Endothelial cell (in vitro differentiated cells): ENCODE measurements around the gene DLL1. TPM values are rescaled to one million over a fixed set of nuclear protein-coding genes. Genes with fewer than 3 reads are reported as not detected.

Experiments used
- DNase-seq: peaks from one replicate; pipeline ENCODE4 v3.0.0; 2021; ENCODE audit warnings: low spot score
- H3K27ac Mint-ChIP-seq: one replicate; pipeline ENCODE4 v1.8.0; 2021; ENCODE audit warnings: mixed read lengths, inconsistent platforms; ENCODE audit not compliant: unreplicated experiment
- H3K27me3 Mint-ChIP-seq: one replicate; pipeline ENCODE4 v1.8.0; 2021; ENCODE audit warnings: mild to moderate bottlenecking, moderate library complexity, mixed read lengths, inconsistent platforms; ENCODE audit not compliant: unreplicated experiment
- H3K36me3 Mint-ChIP-seq: one replicate; pipeline ENCODE4 v1.8.0; 2021; ENCODE audit warnings: mild to moderate bottlenecking, low read depth, mixed read lengths, inconsistent platforms; ENCODE audit not compliant: unreplicated experiment
- H3K4me1 Mint-ChIP-seq: one replicate; pipeline ENCODE4 v1.8.0; 2021; ENCODE audit warnings: mild to moderate bottlenecking, mixed read lengths, inconsistent platforms; ENCODE audit not compliant: unreplicated experiment
- H3K4me3 Mint-ChIP-seq: one replicate; pipeline ENCODE4 v1.8.0; 2021; ENCODE audit warnings: mild to moderate bottlenecking, mixed read lengths, inconsistent platforms; ENCODE audit not compliant: unreplicated experiment
- H3K9me3 Mint-ChIP-seq: one replicate; pipeline ENCODE4 v1.8.0; 2021; ENCODE audit warnings: mixed read lengths, inconsistent platforms; ENCODE audit not compliant: unreplicated experiment
- total RNA-seq: library from RNA; stranded (reverse); fragmentation: NEBNext Ultra II Directional; extraction: Animal tissue kit (Norgen Biotek cat#: 25700); gene quantifications from one replicate; pipeline ENCODE4 v1.2.1, GENCODE V29; 2021; ENCODE audit not compliant: unreplicated experiment
- TF ChIP-seq, protein P1 (sequence below): fragments of 200-600 bp; sonication (generic); IDR thresholded peaks from one replicate; pipeline ENCODE4 v1.5.0; 2021; ENCODE audit warnings: antibody characterized with exemption; ENCODE audit not compliant: unreplicated experiment

The DLL1 gene
- total RNA-seq, 1 donor from 2014 or later: 59.5 TPM

DNA sequence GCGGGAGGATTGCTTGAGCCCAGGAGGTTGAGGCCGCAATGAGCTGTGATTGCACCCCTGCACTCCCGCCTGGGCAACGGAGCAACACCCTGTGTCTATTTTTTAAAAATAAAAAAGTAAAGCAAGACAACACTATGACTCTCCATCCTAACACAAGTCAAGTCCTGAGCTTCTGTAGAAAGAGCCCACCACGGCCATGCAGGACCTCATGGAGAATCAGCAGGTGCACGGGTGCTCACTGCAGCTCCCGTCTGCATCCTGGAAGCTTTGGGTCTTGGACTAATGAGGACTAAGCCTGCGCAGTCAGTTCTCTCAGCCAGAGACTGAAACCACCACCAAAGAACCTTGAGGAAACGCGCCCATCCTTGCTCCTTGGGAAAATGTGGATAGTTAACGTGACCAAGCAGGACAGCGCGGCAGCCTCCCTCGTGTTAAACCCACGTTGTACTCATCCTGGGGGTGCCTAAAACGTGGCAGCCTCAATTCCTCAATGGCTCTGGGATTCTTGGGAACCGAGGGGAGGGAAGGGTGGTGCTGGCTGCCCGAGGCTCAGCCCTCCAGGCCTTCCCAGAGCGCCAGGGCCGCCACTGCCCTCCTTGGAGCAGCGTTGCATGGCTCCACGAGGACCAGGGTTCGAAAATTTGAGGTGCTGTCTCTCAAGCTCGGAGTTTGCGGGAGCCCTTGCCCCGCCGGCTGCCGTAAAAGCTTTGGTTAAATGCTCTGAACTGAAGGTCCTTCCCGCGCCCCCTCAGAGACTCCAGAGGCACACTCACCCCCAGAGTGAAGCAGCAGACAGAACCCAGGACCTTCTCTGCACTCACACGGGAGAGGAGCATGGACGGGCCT lies 29.0 kb downstream of the DLL1 start:
- H3K4me3 Mint-ChIP-seq: no peak overlapping the region
- no peaks in the 10 kb centered on the region for H3K9me3 Mint-ChIP-seq
- DNase-seq: no peak
- H3K4me1 Mint-ChIP-seq: peaks cover 15% of the 10 kb centered on the region
- H3K27ac Mint-ChIP-seq: no peak overlapping the region
- TF ChIP-seq, protein P1, sequence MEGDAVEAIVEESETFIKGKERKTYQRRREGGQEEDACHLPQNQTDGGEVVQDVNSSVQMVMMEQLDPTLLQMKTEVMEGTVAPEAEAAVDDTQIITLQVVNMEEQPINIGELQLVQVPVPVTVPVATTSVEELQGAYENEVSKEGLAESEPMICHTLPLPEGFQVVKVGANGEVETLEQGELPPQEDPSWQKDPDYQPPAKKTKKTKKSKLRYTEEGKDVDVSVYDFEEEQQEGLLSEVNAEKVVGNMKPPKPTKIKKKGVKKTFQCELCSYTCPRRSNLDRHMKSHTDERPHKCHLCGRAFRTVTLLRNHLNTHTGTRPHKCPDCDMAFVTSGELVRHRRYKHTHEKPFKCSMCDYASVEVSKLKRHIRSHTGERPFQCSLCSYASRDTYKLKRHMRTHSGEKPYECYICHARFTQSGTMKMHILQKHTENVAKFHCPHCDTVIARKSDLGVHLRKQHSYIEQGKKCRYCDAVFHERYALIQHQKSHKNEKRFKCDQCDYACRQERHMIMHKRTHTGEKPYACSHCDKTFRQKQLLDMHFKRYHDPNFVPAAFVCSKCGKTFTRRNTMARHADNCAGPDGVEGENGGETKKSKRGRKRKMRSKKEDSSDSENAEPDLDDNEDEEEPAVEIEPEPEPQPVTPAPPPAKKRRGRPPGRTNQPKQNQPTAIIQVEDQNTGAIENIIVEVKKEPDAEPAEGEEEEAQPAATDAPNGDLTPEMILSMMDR: no peak
- H3K27me3 Mint-ChIP-seq: peaks cover 6% of the 10 kb centered on the region
- no peaks in the 10 kb centered on the region for H3K36me3 Mint-ChIP-seq

DNA sequence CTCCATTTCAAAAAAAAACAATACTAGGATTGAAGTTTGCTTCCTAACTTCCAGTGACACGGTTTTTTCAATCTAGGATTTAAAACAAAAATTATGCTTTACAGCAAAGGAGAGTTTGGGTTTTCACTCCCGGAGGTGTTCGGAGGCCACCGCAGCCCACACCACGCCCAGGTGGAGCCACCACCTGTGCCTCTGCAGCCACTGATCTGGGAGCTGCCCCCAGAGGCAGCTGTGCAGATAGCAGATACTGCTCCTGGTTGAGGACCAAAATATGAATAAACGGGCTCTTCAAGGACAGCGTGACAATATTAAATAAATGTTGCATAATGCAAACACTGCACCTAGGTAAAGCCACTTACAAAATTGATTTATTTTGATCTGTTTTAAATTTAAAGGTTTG lies 30.2 kb downstream of the DLL1 start:
- TF ChIP-seq, protein P1: no peak
- Mint-ChIP-seq H3K27me3 (peaks cover 3% of the 10 kb centered on the region), H3K4me1 (peaks cover 6% of the 10 kb centered on the region), H3K36me3 (no peaks in the 10 kb centered on the region), H3K27ac (no peak overlapping the region), H3K4me3 (no peak overlapping the region), H3K9me3 (no peaks in the 10 kb centered on the region)
- no peak for DNase-seq

DNA sequence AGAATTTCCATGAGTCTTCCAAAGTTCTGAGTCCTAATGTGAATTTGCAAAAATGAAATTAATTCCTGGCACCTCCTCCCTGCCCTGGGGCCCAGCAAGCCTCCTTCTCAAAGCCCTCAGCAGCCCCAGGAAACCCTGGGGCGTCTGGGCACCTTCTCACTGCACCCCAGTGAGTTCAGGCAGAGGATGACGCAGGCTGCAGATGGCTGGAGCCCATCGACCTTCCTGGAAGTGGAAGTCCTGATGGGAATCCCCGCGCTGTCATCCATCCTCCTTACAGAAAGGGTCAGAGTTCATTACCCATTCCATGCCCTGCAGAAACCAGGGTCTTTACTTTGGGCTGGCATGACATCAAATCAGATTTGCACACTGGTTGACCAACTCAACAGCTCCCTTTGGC lies 31.6 kb downstream of the DLL1 start:
- Mint-ChIP-seq H3K27me3 (peaks cover 6% of the 10 kb centered on the region), H3K9me3 (no peaks in the 10 kb centered on the region), H3K4me3 (no peak overlapping the region), H3K27ac (no peak overlapping the region), H3K4me1 (no peaks in the 10 kb centered on the region), H3K36me3 (no peaks in the 10 kb centered on the region)
- no peak for DNase-seq
- TF ChIP-seq, protein P1: no peak

DNA sequence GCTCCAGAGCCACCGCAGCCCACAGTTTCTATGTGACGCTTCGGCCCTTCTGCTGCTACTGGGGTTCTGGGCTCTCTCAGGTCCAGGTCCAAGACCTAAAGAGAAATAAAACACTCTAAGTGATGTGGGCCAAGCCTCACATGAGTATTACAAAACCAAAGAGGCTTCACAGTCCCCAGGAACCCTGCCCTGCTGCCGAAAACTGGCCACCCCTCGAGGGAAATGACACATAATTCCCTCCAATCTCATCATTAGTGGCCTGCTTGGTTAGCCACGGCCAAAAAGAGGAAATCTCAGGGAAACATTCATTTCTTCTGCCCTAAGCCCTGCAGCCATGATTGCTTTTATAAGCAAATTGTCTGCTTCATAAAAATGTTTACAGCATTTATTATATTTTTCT lies 32.5 kb downstream of the DLL1 start:
- DNase-seq: no peak
- TF ChIP-seq, protein P1: no peak
- Mint-ChIP-seq H3K27ac (no peak overlapping the region), H3K4me3 (no peak overlapping the region), H3K36me3 (no peaks in the 10 kb centered on the region), H3K9me3 (no peaks in the 10 kb centered on the region), H3K4me1 (no peaks in the 10 kb centered on the region), H3K27me3 (peaks cover 7% of the 10 kb centered on the region)

DNA sequence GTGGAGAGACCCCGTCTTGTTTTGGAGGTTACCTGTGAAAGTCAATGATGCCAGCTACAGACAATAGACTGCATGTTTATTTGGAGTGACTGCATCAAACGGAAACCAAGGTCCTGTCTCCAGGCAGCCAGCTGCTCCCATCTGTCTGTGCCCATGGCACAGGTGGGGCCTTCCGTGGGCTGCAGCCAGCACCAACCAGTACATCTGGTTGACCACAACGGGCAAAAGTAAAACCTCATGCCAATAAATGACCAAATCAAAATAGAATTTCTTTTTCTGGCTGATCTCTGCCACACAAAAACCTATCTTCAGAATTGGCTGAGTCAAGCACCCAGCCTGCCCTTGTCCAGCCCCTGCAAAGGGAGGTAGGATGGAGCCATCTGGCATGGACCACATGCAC lies 33.5 kb downstream of the DLL1 start:
- Mint-ChIP-seq H3K9me3 (no peaks in the 10 kb centered on the region), H3K4me3 (no peak overlapping the region), H3K36me3 (no peaks in the 10 kb centered on the region), H3K27ac (no peak overlapping the region), H3K27me3 (peaks cover 7% of the 10 kb centered on the region), H3K4me1 (no peaks in the 10 kb centered on the region)
- TF ChIP-seq, protein P1: no peak
- DNase-seq: no peak
